Trophoblast cell (in vitro differentiated cells and primary cell): ENCODE data around the gene UQCRHL.
A peak's percentile ranks its signal among the peaks of the same experiment; 100 is the strongest.

Source experiments
- DNase-seq, 2 donors: peaks; one replicate each; pipeline ENCODE4 v3.0.0-alpha.2; 2016
- H2AFZ ChIP-seq: 2 replicates; pipeline ENCODE4 v1.6.1; 2013; ENCODE audit warnings: low read length, moderate library complexity, mild to moderate bottlenecking; ENCODE audit not compliant: insufficient read depth, poor library complexity
- H2AK5ac ChIP-seq: 2 replicates; pipeline ENCODE4 v1.6.1; 2013; ENCODE audit warnings: mild to moderate bottlenecking, low read length
- H2BK120ac ChIP-seq: 2 replicates; pipeline ENCODE4 v1.6.1; 2013; ENCODE audit warnings: low read length, mild to moderate bottlenecking, moderate library complexity; ENCODE audit not compliant: insufficient read depth, poor library complexity
- H2BK12ac ChIP-seq: 2 replicates; pipeline ENCODE4 v1.6.1; 2013; ENCODE audit warnings: mild to moderate bottlenecking, low read length, moderate library complexity
- H2BK5ac ChIP-seq: 2 replicates; pipeline ENCODE4 v1.6.1; 2013; ENCODE audit warnings: low read length, low read depth, moderate library complexity, mild to moderate bottlenecking; ENCODE audit not compliant: poor library complexity
- H3K14ac ChIP-seq: 2 replicates; pipeline ENCODE4 v1.6.1; 2013; ENCODE audit warnings: mild to moderate bottlenecking, low read length
- H3K18ac ChIP-seq: 2 replicates; pipeline ENCODE4 v1.6.1; 2013; ENCODE audit warnings: mild to moderate bottlenecking, low read length
- H3K23ac ChIP-seq: 2 replicates; pipeline ENCODE4 v1.6.1; 2013; ENCODE audit warnings: low read length
- H3K27ac ChIP-seq: 2 replicates; pipeline ENCODE4 v1.5.1; 2013; ENCODE audit warnings: low read depth, mild to moderate bottlenecking, inconsistent platforms, low read length, moderate library complexity
- H3K27me3 ChIP-seq: 2 replicates; pipeline ENCODE4 v1.6.1; 2013; ENCODE audit warnings: inconsistent platforms, mild to moderate bottlenecking, low read length, moderate library complexity; ENCODE audit not compliant: insufficient read depth
- H3K36me3 ChIP-seq, 2 experiments: 1 replicate in 1 of 2; 2 replicates in 1 of 2; pipeline ENCODE4 v1.6.1; 2013; ENCODE audit warnings: low read length in 2 of 2, mild to moderate bottlenecking in 2 of 2, moderate library complexity in 1 of 2; ENCODE audit not compliant: insufficient read depth in 2 of 2, control insufficient read depth in 1 of 2
- H3K4ac ChIP-seq: 2 replicates; pipeline ENCODE4 v1.6.1; 2013; ENCODE audit warnings: low read depth, mild to moderate bottlenecking, low read length, moderate library complexity
- H3K4me1 ChIP-seq, 2 experiments: 1 replicate in 1 of 2; 2 replicates in 1 of 2; pipeline ENCODE4 v1.6.1; 2013; ENCODE audit warnings: low read length in 2 of 2, mild to moderate bottlenecking in 2 of 2, moderate library complexity in 1 of 2; ENCODE audit not compliant: insufficient read depth in 2 of 2, control insufficient read depth in 1 of 2
- H3K4me2 ChIP-seq: 2 replicates; pipeline ENCODE4 v1.6.1; 2013; ENCODE audit warnings: inconsistent platforms, mild to moderate bottlenecking, low read length, moderate library complexity
- H3K4me3 ChIP-seq: 2 replicates; pipeline ENCODE4 v1.5.1; 2013; ENCODE audit warnings: mild to moderate bottlenecking, low read depth, low read length, inconsistent platforms
- H3K79me1 ChIP-seq: one replicate; pipeline ENCODE4 v1.6.1; 2013; ENCODE audit warnings: low read length
- H3K79me2 ChIP-seq: 2 replicates; pipeline ENCODE4 v1.6.1; 2013; ENCODE audit warnings: low read length, mild to moderate bottlenecking; ENCODE audit not compliant: control insufficient read depth, insufficient read depth, poor library complexity
- H3K9ac ChIP-seq: 2 replicates; pipeline ENCODE4 v1.6.1; 2013; ENCODE audit warnings: mild to moderate bottlenecking, low read length
- H3K9me3 ChIP-seq: 2 replicates; pipeline ENCODE4 v1.6.1; 2013; ENCODE audit warnings: low read depth, mild to moderate bottlenecking, control low read depth, inconsistent platforms, low read length; ENCODE audit not compliant: insufficient read depth
- H4K12ac ChIP-seq: 2 replicates; pipeline ENCODE4 v1.6.1; 2013; ENCODE audit warnings: low read depth, mild to moderate bottlenecking, low read length, moderate library complexity
- H4K8ac ChIP-seq: 2 replicates; pipeline ENCODE4 v1.6.1; 2013; ENCODE audit warnings: low read depth, mild to moderate bottlenecking, low read length, moderate library complexity
- H4K91ac ChIP-seq: one replicate; pipeline ENCODE4 v1.6.1; 2013; ENCODE audit warnings: low read depth, mild to moderate bottlenecking, low read length, moderate library complexity
- WGBS: extraction: QIAGEN DNeasy Blood & Tissue Kit; methylation state at CpG from one replicate; pipeline ENCODE4 v1.1.7; 2013; ENCODE audit warnings: missing lambda C conversion rate; ENCODE audit not compliant: insufficient read length, insufficient coverage; ENCODE audit errors: extremely low coverage; 5-methylcytosine and 5-hydroxymethylcytosine counted together

The UQCRHL gene

DNA sequence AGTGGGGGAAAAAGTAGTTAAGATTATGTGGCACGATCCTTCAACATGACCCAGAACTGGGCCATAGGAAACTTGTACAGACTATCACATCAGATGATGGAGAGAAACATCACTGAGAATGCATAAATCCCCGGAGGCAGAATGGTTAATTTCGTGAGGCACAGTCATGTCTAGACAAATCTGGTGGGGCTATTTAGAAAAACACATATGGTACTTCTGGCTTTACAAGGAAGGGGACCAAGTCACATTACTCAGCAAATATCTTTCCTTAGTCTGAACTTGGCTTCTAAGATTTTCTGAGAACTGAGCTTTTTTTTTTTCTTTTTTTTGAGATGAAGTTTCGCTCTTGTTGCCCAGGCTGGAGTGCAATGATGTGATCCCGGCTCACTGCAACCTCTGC lies 9.2 kb upstream of the UQCRHL start:
- no peak overlapping the region for H3K4ac ChIP-seq
- no peak overlapping the region for H2AK5ac ChIP-seq
- no peak overlapping the region for H3K23ac ChIP-seq
- no peak overlapping the region for H4K12ac ChIP-seq
- no peak overlapping the region for H2BK120ac ChIP-seq
- DNase-seq: no peak
- H2BK5ac ChIP-seq: no peak overlapping the region
- H4K8ac ChIP-seq: no peak overlapping the region
- H3K27ac ChIP-seq: no peak overlapping the region
- no peak overlapping the region for H3K14ac ChIP-seq
- H3K9me3 ChIP-seq: no peaks in the 10 kb centered on the region
- H3K4me1 ChIP-seq: no peaks in the 10 kb centered on the region
- H4K91ac ChIP-seq: no peak overlapping the region
- H3K36me3 ChIP-seq: no peaks in the 10 kb centered on the region
- no CpG with 5 or more reads among the region's 5 CpGs for WGBS
- no peaks in the 10 kb centered on the region for H3K79me1 ChIP-seq
- H3K9ac ChIP-seq: no peak overlapping the region
- H2AFZ ChIP-seq: no peak overlapping the region
- H3K27me3 ChIP-seq: no peaks in the 10 kb centered on the region
- no peak overlapping the region for H2BK12ac ChIP-seq
- no peak overlapping the region for H3K4me3 ChIP-seq
- no peaks in the 10 kb centered on the region for H3K79me2 ChIP-seq
- no peak overlapping the region for H3K18ac ChIP-seq
- H3K4me2 ChIP-seq: no peak overlapping the region

DNA sequence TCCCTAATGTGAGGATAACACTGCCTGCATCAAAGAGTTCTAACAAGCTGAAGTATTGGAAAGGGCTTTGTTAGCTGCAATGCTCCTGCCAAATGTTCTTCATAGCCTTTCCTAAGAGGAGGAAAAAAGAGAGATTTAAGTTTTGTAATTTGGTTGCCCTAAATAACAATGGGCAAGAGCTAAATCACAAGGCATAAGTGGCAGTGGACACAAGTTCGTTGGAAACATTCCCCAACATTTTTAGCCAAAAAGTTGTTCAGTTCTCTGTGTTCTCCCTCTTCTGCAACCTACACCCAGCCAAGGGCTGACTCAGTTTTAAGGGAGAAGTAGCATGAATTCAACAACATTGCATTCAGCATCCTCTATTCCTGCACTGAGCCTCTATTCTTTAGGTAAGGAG lies 2.6 kb upstream of the UQCRHL start:
- no peaks in the 10 kb centered on the region for H3K79me2 ChIP-seq
- no peak overlapping the region for H2AFZ ChIP-seq
- H3K9me3 ChIP-seq: no peaks in the 10 kb centered on the region
- no CpG with 5 or more reads among the region's 1 CpG for WGBS
- no peak overlapping the region for H3K27ac ChIP-seq
- no peak overlapping the region for H2BK120ac ChIP-seq
- H2AK5ac ChIP-seq: no peak overlapping the region
- H3K4me3 ChIP-seq: no peak overlapping the region
- H3K9ac ChIP-seq: no peak overlapping the region
- H3K79me1 ChIP-seq: peaks cover 6% of the 10 kb centered on the region
- H3K36me3 ChIP-seq: no peaks in the 10 kb centered on the region
- H3K23ac ChIP-seq: no peak overlapping the region
- peaks cover 4 to 8% of the 10 kb centered on the region in 2 experiments for H3K4me1 ChIP-seq
- H2BK5ac ChIP-seq: no peak overlapping the region
- no peak for DNase-seq
- H3K4me2 ChIP-seq: no peak overlapping the region
- H3K18ac ChIP-seq: no peak overlapping the region
- no peak overlapping the region for H4K12ac ChIP-seq
- no peak overlapping the region for H3K14ac ChIP-seq
- H3K27me3 ChIP-seq: no peaks in the 10 kb centered on the region
- no peak overlapping the region for H4K91ac ChIP-seq
- no peak overlapping the region for H3K4ac ChIP-seq
- H2BK12ac ChIP-seq: no peak overlapping the region
- H4K8ac ChIP-seq: no peak overlapping the region

DNA sequence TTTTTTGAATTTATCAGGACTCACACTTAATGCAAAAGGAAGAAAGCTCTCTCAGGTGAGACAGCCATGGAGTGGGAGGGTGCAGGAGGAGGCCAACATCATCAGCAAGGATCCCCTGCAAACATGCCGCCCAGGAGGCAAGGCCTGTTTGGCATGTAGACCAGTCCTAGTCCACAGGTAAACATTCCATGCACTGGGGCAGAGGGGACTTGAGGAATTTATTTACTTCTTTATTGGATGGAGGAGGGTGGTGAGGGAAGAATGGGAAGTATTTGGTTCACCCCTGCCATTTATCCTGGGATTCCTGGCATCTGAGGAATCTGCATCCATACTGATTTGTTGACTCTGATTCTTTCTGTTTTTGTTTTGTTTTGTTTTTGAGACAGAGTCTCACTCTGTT lies 1.5 kb upstream of the UQCRHL start:
- Histone ChIP-seq H4K12ac (no peak overlapping the region), H2AFZ (no peak overlapping the region), H3K9ac (no peak overlapping the region), H3K23ac (no peak overlapping the region), H3K79me1 (peaks cover 6% of the 10 kb centered on the region), H3K36me3 (no peaks in the 10 kb centered on the region), H2BK120ac (no peak overlapping the region), H3K4ac (no peak overlapping the region), H2BK12ac (no peak overlapping the region), H2AK5ac (no peak overlapping the region), H3K27ac (no peak overlapping the region), H3K18ac (no peak overlapping the region), H3K4me3 (no peak overlapping the region), H4K91ac (no peak overlapping the region), H3K9me3 (no peaks in the 10 kb centered on the region), H3K4me1 (peaks cover 4 to 8% of the 10 kb centered on the region in 2 experiments), H3K79me2 (no peaks in the 10 kb centered on the region), H3K14ac (no peak overlapping the region), H3K27me3 (no peaks in the 10 kb centered on the region), H3K4me2 (no peak overlapping the region), H2BK5ac (no peak overlapping the region), H4K8ac (no peak overlapping the region)
- DNase-seq: peak; percentile 90 to 95
- WGBS: no CpG with 5 or more reads among the region's 1 CpG

DNA sequence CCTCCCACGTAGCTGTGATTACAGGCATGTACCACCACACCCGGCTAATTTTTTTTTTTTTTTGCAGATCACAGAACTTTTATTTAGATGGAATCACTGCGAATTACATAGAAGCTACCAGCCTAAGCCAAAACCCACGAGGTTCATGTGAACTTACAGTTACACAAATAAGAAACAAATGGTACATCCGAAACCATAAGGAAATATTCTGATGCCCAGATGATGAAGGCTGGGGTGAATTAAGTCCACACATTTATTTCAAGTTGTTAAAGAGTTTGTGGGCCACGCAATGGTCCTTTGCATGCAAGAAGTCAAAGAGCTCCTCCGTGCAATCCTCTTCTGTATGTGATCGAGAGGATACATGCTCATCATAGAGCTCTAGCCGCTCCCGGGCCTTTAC lies 328 bp downstream of the UQCRHL start:
- H3K36me3 ChIP-seq: no peaks in the 10 kb centered on the region
- no peak overlapping the region for H3K27ac ChIP-seq
- DNase-seq: no peak
- no peak overlapping the region for H3K23ac ChIP-seq
- H2BK5ac ChIP-seq: no peak overlapping the region
- no peak overlapping the region for H2BK12ac ChIP-seq
- H3K4me3 ChIP-seq: no peak overlapping the region
- peaks cover 6% of the 10 kb centered on the region for H3K79me1 ChIP-seq
- no peak overlapping the region for H3K4me2 ChIP-seq
- H2BK120ac ChIP-seq: no peak overlapping the region
- WGBS: no CpG with 5 or more reads among the region's 10 CpGs
- no peak overlapping the region for H3K18ac ChIP-seq
- H3K27me3 ChIP-seq: no peaks in the 10 kb centered on the region
- H4K8ac ChIP-seq: no peak overlapping the region
- H3K4me1 ChIP-seq: peaks cover 4 to 8% of the 10 kb centered on the region in 2 experiments
- no peak overlapping the region for H2AFZ ChIP-seq
- no peak overlapping the region for H4K91ac ChIP-seq
- no peak overlapping the region for H4K12ac ChIP-seq
- no peak overlapping the region for H3K4ac ChIP-seq
- no peak overlapping the region for H3K9ac ChIP-seq
- H3K79me2 ChIP-seq: no peaks in the 10 kb centered on the region
- no peak overlapping the region for H2AK5ac ChIP-seq
- no peak overlapping the region for H3K14ac ChIP-seq
- no peaks in the 10 kb centered on the region for H3K9me3 ChIP-seq
